AG10803 (cell line): ENCODE results near the gene CRIP1.

Source experiments
- DNase-seq: peaks from one replicate; pipeline ENCODE4 v3.0.0; 2010; ENCODE audit warnings: low read depth
- H3K4me3 ChIP-seq: 2 replicates; pipeline ENCODE4 v1.5.1; 2011; ENCODE audit warnings: mild to moderate bottlenecking, low read length, control low read depth
- TF ChIP-seq, protein P1 (sequence below): conservative IDR thresholded peaks from 2 replicates; pipeline ENCODE4 v1.5.1; 2011; ENCODE audit warnings: mild to moderate bottlenecking, low read length, control low read depth, inconsistent platforms

The CRIP1 gene

GRCh38 chr14:105471823-105472485 lies 14.7 kb upstream of the CRIP1 start:
- DNase-seq = no peak
- TF ChIP-seq, protein P1, sequence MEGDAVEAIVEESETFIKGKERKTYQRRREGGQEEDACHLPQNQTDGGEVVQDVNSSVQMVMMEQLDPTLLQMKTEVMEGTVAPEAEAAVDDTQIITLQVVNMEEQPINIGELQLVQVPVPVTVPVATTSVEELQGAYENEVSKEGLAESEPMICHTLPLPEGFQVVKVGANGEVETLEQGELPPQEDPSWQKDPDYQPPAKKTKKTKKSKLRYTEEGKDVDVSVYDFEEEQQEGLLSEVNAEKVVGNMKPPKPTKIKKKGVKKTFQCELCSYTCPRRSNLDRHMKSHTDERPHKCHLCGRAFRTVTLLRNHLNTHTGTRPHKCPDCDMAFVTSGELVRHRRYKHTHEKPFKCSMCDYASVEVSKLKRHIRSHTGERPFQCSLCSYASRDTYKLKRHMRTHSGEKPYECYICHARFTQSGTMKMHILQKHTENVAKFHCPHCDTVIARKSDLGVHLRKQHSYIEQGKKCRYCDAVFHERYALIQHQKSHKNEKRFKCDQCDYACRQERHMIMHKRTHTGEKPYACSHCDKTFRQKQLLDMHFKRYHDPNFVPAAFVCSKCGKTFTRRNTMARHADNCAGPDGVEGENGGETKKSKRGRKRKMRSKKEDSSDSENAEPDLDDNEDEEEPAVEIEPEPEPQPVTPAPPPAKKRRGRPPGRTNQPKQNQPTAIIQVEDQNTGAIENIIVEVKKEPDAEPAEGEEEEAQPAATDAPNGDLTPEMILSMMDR = no peak
- no peak overlapping the region for H3K4me3 ChIP-seq

GRCh38 chr14:105472486-105472991 lies 14.1 kb upstream of the CRIP1 start:
- DNase-seq = no peak
- TF ChIP-seq, protein P1 = no peak

GRCh38 chr14:105473033-105473676 lies 13.5 kb upstream of the CRIP1 start:
- DNase-seq = no peak
- TF ChIP-seq, protein P1 = no peak
- H3K4me3 ChIP-seq = peak overlapping the region; percentile 60

More at GRCh38 chr14:105472486-105472991, 14.1 kb upstream of the CRIP1 start:
- H3K4me3 ChIP-seq = no peak overlapping the region

GRCh38 chr14:105473677-105474482 lies 12.8 kb upstream of the CRIP1 start:
- H3K4me3 ChIP-seq = peak overlapping the region; percentile 60
- TF ChIP-seq, protein P1 = no peak
- DNase-seq = peak; percentile 74

DNA sequence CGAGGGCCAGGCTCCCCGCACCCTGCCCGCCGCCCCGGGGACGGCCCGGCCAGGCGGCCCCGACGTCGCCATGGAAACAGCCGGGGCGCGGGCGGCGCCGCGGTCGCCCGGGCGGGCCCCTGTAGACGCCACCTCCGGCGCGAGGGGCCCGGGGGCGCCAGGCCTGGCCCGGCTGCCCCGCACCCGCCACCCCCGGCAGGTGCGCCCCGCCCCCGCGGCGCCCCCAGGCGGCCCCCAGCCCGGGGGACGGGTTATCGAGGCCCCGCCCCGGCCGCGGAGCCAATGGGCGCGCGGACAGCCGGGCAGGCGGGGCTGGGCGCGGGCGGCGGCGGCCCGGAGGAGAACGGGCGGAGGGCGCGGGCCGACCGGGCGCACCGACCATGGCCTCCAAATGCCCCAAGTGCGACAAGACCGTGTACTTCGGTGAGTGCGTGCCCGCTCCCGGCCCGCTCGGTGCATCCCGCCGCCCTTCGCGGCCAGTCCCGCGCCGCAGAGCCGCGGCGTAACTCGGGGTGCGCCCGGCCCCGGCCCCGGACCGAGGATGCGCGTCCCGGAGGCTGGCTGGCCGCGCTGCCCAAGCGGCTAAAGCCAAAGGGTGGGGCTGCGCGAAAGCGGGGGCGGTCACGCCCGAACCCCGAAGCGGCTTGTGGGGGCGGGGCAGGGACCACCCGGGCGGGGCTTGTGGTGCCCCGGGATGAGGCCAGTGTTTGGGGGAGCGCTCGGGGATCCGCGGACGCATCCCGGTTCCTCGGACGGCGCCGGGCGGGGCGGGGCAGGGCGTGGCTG lies 12.0 kb upstream of the CRIP1 start, which contains the start of gene CRIP2:
TSS of gene CRIP2 (plus strand) at position 339 of the 786 bp plus-strand sequence. CDS start at position 381, 42 bp downstream.
- peak; percentile 33 for DNase-seq
- peak within 1 kb of the TSS; percentile 77 for H3K4me3 ChIP-seq

More for the DNA sequence above, 12.0 kb upstream of the CRIP1 start, which contains the start of gene CRIP2:
- TF ChIP-seq, protein P1 = no peak
